ENCODE measurements around the gene FASTK.

The FASTK gene

DNA sequence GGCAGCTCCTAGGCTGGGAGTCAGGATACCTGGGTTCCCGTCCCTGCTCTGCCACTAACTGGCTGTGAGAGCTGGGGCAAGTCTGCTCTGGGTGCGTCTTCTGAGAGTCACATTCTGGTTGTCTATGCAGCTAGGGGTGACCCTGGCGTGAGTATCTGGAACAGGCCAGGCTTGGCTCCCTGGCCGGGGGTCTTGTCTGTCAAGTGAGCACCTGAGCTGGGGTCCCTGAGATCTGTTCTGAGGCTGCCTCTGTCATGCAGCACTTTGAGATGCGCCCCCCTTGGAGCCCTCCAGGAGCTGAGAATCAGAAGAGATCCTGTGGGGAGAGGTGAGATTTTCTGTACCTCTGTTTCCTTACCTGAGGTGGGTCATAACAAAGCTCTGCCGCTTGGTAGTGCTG lies 13.1 kb upstream of the FASTK start:
- DNase-seq (ENCODE audit: low spot score), result no peak
- TF ChIP-seq, protein P1, sequence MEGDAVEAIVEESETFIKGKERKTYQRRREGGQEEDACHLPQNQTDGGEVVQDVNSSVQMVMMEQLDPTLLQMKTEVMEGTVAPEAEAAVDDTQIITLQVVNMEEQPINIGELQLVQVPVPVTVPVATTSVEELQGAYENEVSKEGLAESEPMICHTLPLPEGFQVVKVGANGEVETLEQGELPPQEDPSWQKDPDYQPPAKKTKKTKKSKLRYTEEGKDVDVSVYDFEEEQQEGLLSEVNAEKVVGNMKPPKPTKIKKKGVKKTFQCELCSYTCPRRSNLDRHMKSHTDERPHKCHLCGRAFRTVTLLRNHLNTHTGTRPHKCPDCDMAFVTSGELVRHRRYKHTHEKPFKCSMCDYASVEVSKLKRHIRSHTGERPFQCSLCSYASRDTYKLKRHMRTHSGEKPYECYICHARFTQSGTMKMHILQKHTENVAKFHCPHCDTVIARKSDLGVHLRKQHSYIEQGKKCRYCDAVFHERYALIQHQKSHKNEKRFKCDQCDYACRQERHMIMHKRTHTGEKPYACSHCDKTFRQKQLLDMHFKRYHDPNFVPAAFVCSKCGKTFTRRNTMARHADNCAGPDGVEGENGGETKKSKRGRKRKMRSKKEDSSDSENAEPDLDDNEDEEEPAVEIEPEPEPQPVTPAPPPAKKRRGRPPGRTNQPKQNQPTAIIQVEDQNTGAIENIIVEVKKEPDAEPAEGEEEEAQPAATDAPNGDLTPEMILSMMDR (IDR thresholded peaks at IDR 0.05; ENCODE audit: extremely low read depth, missing control alignments), result no peak

DNA sequence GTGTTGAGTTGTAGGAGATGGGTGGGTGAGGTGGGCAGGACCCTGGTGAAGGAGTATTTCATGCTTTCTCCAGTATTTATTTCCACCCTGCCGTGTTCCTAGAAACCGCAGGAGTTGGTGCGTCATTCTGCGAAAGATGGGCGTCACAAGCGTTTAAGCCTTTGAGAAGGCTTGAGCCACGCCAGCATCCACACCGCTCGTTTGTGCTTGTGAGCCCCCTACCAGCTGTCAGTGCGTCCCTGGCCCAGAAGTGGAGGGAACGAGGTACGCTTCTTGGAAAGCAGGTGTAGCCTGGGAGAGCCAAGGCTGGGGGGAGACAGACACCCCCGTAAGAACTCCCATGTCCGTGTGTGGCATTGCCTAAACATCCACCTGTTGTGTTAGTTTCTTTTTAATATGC lies 11.4 kb upstream of the FASTK start:
- TF ChIP-seq, protein P1 (IDR thresholded peaks at IDR 0.05; ENCODE audit: extremely low read depth, missing control alignments), result no peak
- no peak for DNase-seq (ENCODE audit: low spot score)

DNA sequence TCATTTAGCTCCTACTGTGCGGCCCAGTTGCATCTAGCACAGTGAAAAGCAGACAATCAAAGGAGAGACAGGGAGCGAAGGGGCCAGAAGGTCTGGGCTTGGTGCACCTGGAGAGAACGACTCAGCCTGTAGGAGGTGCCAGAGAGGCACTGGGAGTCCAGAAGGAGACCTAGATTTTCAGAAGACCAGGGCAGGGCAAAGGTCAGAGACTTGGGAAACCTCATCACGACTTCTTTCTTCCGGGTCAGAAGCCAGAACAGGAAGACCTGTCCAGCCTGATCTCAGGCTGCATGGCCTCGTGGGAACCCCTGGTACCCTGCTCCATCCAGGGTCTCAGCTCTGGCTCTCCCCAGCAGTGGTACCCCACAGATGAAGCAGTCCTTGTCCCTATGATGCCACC lies 10.8 kb upstream of the FASTK start:
- TF ChIP-seq, protein P1 (IDR thresholded peaks at IDR 0.05; ENCODE audit: extremely low read depth, missing control alignments), result peak; percentile 32
- DNase-seq (ENCODE audit: low spot score), result no peak

DNA sequence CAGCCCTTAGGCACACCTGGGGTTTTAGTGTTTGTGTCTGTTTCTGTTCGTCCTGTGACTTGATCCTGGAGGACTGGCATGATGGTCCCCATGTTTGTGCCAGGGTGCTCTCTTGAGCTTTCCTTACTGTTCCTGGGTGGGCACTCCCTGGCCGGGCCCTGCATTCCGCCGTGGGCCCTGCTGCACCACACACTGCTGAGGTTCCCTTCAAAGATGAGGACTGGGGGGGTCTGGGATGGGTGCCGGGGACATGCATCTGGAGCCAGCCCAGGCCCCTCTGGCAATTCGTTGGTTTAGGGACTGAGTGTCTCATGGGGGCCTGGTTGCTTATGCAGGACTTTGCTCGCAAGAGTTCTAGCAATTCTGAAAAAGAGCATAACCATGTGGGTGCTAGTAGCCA lies 10.4 kb upstream of the FASTK start:
- no peak for DNase-seq (ENCODE audit: low spot score)
- TF ChIP-seq, protein P1 (IDR thresholded peaks at IDR 0.05; ENCODE audit: extremely low read depth, missing control alignments), result no peak

DNA sequence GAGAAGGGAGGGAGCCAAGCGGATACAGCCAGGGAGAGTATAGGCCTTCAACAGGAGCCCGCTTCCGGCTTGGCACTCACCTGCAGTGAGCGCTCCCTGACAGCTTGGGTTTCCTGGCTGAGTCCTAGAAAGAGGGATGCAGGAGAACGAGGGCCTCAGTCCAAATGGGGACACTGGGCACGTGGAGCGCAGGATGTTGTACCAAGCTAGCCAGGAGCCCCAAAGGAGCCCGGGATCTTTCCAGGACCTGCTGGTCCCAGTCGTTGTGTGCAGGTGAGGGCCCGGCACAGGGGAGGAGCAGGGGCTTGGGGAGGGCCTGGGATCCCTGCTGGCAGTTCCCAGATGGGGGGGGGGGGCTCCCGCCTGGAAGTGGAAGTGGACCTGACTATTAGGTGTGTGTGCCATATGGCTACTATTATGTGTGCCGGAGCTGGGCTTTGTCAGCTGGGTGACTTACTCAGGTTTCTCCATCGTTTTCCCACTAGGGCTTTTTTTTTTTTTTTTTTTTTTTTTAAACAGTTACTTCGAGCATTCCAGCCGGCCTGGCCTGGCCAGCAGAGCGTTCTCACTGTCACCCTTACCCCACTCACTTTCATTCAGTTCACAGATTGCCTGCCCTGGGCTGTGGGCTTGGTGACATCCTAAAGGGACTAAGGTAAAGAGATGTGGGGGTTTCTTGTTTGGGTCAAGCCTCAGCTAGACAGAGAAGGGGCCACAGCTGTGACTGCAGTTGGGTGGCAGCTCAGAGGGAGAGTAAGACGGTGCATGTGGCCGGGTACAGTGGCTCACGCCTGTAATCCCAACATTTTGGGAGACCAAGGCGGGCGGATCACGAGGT lies 9.5 kb upstream of the FASTK start:
- TF ChIP-seq, protein P1 (IDR thresholded peaks at IDR 0.05; ENCODE audit: extremely low read depth, missing control alignments), result no peak
- DNase-seq (ENCODE audit: low spot score), result no peak

DNA sequence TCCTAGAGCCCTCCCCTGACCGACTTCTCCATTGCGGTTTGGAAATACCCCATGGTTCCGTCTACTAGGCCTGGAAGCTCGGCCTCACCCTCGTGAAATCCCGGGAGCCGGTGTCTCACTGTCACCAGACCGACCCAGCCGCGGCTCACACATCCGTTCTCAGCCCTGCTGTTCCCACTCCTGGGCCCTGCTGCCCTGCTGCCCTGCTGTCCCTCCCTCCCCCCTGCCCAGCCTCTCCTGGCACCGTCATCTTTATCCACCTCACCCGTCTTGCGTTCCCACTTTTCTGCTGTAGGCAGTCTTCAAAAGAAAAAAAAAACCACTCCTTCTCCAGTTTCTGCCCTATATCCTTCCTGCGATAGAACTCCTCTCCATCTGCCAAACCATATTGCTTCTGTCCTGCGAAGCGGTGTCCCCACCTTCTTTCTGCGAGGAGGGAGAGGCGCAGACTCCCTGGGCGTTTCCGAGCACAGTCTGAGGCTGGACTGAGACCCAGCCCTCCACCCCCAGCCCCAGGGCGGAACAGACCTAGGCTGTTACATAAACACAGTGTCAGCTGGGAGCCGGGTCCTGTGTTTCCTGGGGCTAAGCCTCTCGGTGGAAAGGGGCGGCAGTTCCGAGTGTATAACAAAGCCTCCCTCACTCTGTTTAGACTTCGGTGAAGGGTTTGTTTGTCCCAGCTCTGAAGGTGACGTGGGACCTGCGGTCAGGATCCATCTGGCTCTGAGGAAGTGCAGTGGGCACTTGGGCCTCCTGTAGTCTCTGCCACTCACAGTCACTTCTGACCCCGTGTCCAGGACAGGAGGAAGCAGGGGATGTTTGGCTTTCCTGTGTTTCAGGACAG lies 8.5 kb upstream of the FASTK start:
- no peak for DNase-seq (ENCODE audit: low spot score)
- TF ChIP-seq, protein P1 (IDR thresholded peaks at IDR 0.05; ENCODE audit: extremely low read depth, missing control alignments), result no peak

Measured in GM20000 (cell line).